Nephron (organoid): ENCODE results near the gene CCDC106.
A peak's percentile ranks its signal among the peaks of the same experiment; 100 is the strongest.

ENCODE experiments used
- H3K27ac Mint-ChIP-seq, 3 experiments: 2 replicates each; pipeline ENCODE4 v1.8.0; 2020; ENCODE audit warnings: mixed read lengths in 3 of 3, mild to moderate bottlenecking in 2 of 3, moderate library complexity in 1 of 3
- H3K27me3 Mint-ChIP-seq: 2 replicates; pipeline ENCODE4 v1.8.0; 2021; ENCODE audit warnings: low read depth, mild to moderate bottlenecking, moderate library complexity, mixed read lengths
- H3K36me3 Mint-ChIP-seq: 2 replicates; pipeline ENCODE4 v1.8.0; 2020; ENCODE audit warnings: low read depth, mixed read lengths
- H3K4me1 Mint-ChIP-seq: 2 replicates; pipeline ENCODE4 v1.8.0; 2020; ENCODE audit warnings: mixed read lengths
- H3K4me3 Mint-ChIP-seq, 3 experiments: 2 replicates each; pipeline ENCODE4 v1.8.0; 2020; ENCODE audit warnings: mild to moderate bottlenecking in 3 of 3, mixed read lengths in 3 of 3, moderate library complexity in 2 of 3
- H3K9me3 Mint-ChIP-seq: 2 replicates; pipeline ENCODE4 v1.8.0; 2020; ENCODE audit warnings: mixed read lengths
- TF ChIP-seq, protein P1 (sequence below), 3 experiments: fragments of 200-600 bp; sonication (generic); IDR thresholded peaks; one replicate each; pipeline ENCODE4 v1.5.0; 2021; ENCODE audit warnings: antibody characterized with exemption in 3 of 3; ENCODE audit not compliant: unreplicated experiment in 3 of 3

Gene CCDC106

DNA sequence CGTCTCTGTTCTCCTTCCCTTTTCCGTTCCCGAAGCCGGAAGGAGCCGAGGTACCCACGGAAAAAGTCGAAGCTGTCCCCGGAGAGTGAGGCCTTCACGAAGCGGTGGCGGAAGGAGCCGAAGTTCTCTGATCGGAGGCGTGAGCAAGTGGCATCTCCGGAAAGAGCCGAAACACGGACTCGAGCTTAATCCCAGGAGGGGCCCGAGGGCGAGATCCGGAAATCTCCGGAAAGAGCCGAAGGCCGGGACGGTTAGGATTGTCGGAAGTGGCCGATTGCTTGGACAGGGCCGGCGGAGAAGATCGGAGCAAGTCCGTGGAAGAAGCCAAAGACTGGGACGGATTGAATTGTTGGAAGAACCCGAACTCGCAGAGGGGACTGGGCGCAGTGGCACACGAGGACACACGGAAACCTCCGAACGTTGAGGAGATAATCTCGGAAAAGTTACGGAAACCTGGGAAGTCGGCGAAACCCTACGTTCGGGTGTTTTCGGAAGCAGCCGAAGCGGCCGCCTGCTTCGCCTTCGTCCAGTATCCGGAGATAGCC lies 6.4 kb downstream of the CCDC106 start:
- Mint-ChIP-seq H3K27me3 (peaks cover 1% of the 10 kb centered on the region), H3K27ac (peak overlapping the region; percentile 98 to 99 (median 99)), H3K4me3 (peak overlapping the region; percentile 91 to 93 (median 92)), H3K9me3 (no peaks in the 10 kb centered on the region), H3K4me1 (peaks cover 42% of the 10 kb centered on the region), H3K36me3 (peaks cover 18% of the 10 kb centered on the region)
- TF ChIP-seq, protein P1, sequence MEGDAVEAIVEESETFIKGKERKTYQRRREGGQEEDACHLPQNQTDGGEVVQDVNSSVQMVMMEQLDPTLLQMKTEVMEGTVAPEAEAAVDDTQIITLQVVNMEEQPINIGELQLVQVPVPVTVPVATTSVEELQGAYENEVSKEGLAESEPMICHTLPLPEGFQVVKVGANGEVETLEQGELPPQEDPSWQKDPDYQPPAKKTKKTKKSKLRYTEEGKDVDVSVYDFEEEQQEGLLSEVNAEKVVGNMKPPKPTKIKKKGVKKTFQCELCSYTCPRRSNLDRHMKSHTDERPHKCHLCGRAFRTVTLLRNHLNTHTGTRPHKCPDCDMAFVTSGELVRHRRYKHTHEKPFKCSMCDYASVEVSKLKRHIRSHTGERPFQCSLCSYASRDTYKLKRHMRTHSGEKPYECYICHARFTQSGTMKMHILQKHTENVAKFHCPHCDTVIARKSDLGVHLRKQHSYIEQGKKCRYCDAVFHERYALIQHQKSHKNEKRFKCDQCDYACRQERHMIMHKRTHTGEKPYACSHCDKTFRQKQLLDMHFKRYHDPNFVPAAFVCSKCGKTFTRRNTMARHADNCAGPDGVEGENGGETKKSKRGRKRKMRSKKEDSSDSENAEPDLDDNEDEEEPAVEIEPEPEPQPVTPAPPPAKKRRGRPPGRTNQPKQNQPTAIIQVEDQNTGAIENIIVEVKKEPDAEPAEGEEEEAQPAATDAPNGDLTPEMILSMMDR (IDR thresholded peaks at IDR 0.05; ENCODE audit: unreplicated experiment in 3 of 3) = no peak

DNA sequence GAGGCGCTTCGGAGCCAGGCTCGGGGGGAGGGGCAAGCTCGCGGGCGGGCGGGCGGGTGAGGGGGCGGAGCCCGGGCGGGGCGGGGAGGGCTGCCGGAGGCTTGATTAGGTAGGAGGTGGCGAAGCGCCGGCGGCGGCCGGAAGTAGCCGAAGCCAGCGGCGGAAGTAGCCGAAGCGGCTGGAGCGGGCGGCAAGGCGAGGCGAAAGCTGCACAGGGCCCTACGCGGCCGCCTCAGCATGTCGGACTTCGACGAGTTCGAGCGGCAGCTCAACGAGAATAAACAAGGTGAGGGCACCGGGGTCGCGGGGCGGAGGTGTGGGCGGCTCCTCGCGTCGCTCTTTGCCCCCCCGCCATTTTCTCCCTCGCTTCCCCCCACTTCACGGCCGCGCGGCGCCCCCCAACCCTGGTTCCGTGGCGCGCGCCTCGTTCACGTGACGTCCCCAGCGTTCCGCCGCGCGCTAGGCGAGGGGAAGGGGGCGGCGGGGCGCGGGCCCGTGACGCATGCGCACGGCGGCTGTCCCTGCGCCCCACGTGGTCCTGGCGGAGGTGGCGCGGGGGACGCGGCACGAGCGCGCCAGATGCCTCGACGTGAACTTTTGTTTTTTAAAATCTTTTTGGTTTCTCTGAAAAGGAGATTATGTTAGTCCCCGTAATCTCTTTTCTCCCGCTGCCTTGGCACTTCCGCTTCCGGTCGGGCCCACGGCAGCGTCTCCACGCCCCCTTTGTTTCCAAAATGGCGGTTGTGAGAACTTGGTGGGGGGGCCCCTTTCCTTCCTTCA lies 7.0 kb downstream of the CCDC106 start, which contains the start of gene U2AF2:
U2AF2 (plus strand) TSS at position 168 of the 780 bp plus-strand sequence; CDS start at position 238, 70 bp downstream.
- TF ChIP-seq, protein P1 (IDR thresholded peaks at IDR 0.05; ENCODE audit: unreplicated experiment in 3 of 3) = no peak
- Mint-ChIP-seq H3K36me3 (peaks cover 21% of the 10 kb centered on the region), H3K4me3 (peak within 1 kb of the TSS; percentile 91 to 93 (median 92))

DNA sequence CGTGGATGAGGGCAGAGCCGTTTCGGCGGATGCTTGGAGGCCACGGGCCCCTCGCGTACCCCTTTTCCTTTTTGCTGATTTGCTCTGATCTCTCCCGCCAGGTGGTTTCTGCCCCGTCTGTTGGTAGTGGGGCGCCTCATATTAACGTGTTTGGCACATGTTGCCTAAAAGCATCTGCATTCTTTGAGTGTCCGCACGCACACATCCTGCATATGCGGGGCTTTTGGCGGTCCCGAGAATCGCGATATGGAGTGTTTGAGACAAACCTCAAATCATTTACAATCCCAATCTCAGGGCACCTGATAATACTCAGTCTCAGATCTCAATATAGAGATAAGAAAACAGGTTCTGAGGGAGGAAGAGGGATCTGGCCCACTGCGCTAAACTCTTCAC lies 7.6 kb downstream of the CCDC106 start:
- H3K9me3 Mint-ChIP-seq = no peaks in the 10 kb centered on the region
- H3K27ac Mint-ChIP-seq = peak overlapping the region; percentile 98 to 99 (median 99)
- TF ChIP-seq, protein P1 (IDR thresholded peaks at IDR 0.05; ENCODE audit: unreplicated experiment in 3 of 3) = no peak
- peak overlapping the region; percentile 91 to 93 (median 92) for H3K4me3 Mint-ChIP-seq
- peaks cover 5% of the 10 kb centered on the region for H3K27me3 Mint-ChIP-seq
- peaks cover 35% of the 10 kb centered on the region for H3K4me1 Mint-ChIP-seq
- H3K36me3 Mint-ChIP-seq = peaks cover 18% of the 10 kb centered on the region

More for the DNA sequence above, 7.0 kb downstream of the CCDC106 start, which contains the start of gene U2AF2:
- H3K27ac Mint-ChIP-seq = peak within 1 kb of the TSS; percentile 98 to 99 (median 99)
- H3K27me3 Mint-ChIP-seq = peaks cover 5% of the 10 kb centered on the region
- no peaks in the 10 kb centered on the region for H3K9me3 Mint-ChIP-seq
- H3K4me1 Mint-ChIP-seq = peaks cover 41% of the 10 kb centered on the region

DNA sequence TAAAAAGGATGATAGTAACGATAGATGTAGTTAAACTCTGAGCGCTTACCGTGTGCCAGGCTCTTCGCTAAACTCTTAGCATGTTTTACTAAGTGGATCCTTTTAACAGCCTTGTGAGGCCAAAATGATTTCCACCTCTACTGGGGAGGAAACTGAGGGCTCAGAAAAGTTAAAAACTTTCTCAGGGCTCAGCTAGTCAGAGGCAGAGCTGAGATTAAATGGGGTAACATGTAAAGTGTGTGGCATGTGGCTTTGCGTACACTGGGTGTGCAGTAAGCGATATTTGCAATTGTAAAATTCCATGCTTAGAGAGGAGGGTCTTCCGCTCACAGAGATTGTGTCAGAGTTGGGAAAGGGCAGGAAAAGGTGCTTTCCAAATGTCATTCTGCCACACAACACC lies 8.5 kb downstream of the CCDC106 start:
- Mint-ChIP-seq H3K4me3 (peak overlapping the region; percentile 91 to 93 (median 92)), H3K4me1 (peaks cover 32% of the 10 kb centered on the region), H3K36me3 (peaks cover 17% of the 10 kb centered on the region), H3K27me3 (peaks cover 5% of the 10 kb centered on the region), H3K9me3 (no peaks in the 10 kb centered on the region), H3K27ac (peak overlapping the region; percentile 98 to 99 (median 99))
- TF ChIP-seq, protein P1 (IDR thresholded peaks at IDR 0.05; ENCODE audit: unreplicated experiment in 3 of 3) = no peak

DNA sequence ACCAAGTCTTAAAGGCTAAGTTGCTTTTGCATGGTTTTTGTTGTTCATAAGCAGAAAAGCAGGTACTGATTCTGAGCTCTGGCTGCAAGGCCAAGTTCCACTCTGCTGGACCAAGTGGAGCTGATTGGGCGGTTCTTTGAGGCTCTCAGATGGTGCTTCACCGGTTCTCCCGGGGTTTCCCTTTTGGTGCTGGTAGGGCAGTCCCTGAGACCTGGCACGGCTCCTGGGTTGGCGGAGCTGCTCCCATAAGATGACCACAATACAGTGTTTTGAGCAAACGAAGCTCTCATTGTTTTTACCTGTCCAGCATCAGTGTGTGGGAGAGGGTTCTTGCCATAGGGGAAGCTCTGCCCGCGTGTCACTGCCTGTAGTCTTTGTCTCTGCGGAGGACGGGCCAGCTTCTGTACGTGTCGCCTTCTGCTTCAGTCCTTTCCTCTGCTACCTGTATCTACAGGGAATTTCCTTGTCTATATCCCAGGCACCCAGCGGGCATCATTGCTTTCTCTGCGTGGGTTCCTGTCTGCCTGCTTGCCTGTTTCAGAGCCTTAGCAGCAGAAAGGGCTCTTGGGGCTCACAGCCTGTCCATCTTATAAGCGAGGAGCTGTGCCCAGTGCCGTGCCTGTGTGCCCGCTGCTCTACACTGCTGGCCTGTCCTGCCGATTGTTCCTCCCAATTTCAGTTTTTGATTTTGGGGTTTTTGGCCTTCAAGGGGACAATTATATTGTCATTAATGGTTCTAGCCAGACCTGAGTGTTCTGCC lies 9.2 kb downstream of the CCDC106 start:
- TF ChIP-seq, protein P1 (IDR thresholded peaks at IDR 0.05; ENCODE audit: unreplicated experiment in 3 of 3) = no peak
- Mint-ChIP-seq H3K36me3 (peaks cover 21% of the 10 kb centered on the region), H3K27ac (peak overlapping the region; percentile 29 to 60 (median 45)), H3K9me3 (no peaks in the 10 kb centered on the region), H3K4me3 (peak overlapping the region; percentile 91 to 93 (median 92)), H3K27me3 (peaks cover 5% of the 10 kb centered on the region), H3K4me1 (peaks cover 32% of the 10 kb centered on the region)
